Lower leg skin (tissue), 3 donors: Measurements from ENCODE around the gene RHOJ.

Source experiments
- POLR2A ChIP-seq, 2 donors: fragments of 450-650 bp; IDR thresholded peaks; one replicate each; pipeline ENCODE4 v1.6.1; 2016 to 2017; ENCODE audit warnings: antibody characterized with exemption in 2 of 2, mild to moderate bottlenecking in 1 of 2, moderate library complexity in 1 of 2
- TF ChIP-seq, protein P1 (sequence below), 3 donors: fragments of 450-650 bp; IDR thresholded peaks; one replicate each; pipeline ENCODE4 v1.5.1; 2016; ENCODE audit warnings: antibody characterized with exemption in 3 of 3, mild to moderate bottlenecking in 3 of 3, moderate library complexity in 2 of 3

DNA sequence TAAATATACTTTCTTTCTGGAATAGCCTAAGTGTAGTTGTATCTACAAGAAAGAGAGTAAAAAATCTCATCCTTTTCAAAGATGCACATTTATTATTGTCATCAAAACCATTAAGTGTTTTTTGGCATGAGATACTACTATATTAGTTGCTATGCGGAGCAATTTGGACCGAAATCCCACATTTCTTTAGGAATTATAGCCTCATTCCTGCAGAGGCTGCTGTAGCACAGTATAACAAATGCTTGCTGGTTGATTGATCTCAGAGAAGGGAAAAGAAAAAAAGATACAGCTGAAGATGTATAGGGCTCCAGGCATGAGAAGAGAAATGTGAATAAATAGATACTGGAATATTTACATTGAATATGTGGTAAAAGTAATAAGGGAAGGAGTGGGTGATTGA is 36.0 kb downstream of the RHOJ start:
- TF ChIP-seq, protein P1, sequence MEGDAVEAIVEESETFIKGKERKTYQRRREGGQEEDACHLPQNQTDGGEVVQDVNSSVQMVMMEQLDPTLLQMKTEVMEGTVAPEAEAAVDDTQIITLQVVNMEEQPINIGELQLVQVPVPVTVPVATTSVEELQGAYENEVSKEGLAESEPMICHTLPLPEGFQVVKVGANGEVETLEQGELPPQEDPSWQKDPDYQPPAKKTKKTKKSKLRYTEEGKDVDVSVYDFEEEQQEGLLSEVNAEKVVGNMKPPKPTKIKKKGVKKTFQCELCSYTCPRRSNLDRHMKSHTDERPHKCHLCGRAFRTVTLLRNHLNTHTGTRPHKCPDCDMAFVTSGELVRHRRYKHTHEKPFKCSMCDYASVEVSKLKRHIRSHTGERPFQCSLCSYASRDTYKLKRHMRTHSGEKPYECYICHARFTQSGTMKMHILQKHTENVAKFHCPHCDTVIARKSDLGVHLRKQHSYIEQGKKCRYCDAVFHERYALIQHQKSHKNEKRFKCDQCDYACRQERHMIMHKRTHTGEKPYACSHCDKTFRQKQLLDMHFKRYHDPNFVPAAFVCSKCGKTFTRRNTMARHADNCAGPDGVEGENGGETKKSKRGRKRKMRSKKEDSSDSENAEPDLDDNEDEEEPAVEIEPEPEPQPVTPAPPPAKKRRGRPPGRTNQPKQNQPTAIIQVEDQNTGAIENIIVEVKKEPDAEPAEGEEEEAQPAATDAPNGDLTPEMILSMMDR (IDR thresholded peaks at IDR 0.05): no peak
- no peak for TF ChIP-seq POLR2A (IDR thresholded peaks at IDR 0.05)
